Ishikawa (cell line): Measurements from ENCODE around the gene CIC.

Experiments
- CEBPB ChIP-seq: IDR thresholded peaks from 2 replicates; pipeline ENCODE4 v1.6.1; 2012
- CREB1 ChIP-seq: IDR thresholded peaks from 2 replicates; pipeline ENCODE4 v1.6.1; 2012; ENCODE audit warnings: low read depth
- EGR1 ChIP-seq: IDR thresholded peaks from 2 replicates; pipeline ENCODE4 v1.6.1; 2012
- EP300 ChIP-seq: IDR thresholded peaks from 2 replicates; pipeline ENCODE4 v1.6.1; 2012; ENCODE audit warnings: borderline replicate concordance
- FOXM1 ChIP-seq: IDR thresholded peaks from 2 replicates; pipeline ENCODE4 v1.6.1; 2012; ENCODE audit warnings: low read depth, borderline replicate concordance
- NFIC ChIP-seq: IDR thresholded peaks from 2 replicates; pipeline ENCODE4 v1.6.1; 2012
- RAD21 ChIP-seq: IDR thresholded peaks from 2 replicates; pipeline ENCODE4 v1.6.1; 2012; ENCODE audit warnings: low read depth
- TAF1 ChIP-seq: IDR thresholded peaks from 2 replicates; pipeline ENCODE4 v1.6.1; 2012; ENCODE audit warnings: low read depth, mild to moderate bottlenecking
- TEAD4 ChIP-seq: IDR thresholded peaks from 2 replicates; pipeline ENCODE4 v1.6.1; 2012
- ZBTB7A ChIP-seq: IDR thresholded peaks from 2 replicates; pipeline ENCODE4 v1.6.1; 2012; ENCODE audit warnings: low read depth
- TF ChIP-seq, protein P1 (sequence below): IDR thresholded peaks from 2 replicates; pipeline ENCODE4 v1.6.1; 2012
- TF ChIP-seq, protein P2 (sequence below): IDR thresholded peaks from 2 replicates; pipeline ENCODE4 v1.6.1; 2012
- TF ChIP-seq, protein P3 (sequence below): IDR thresholded peaks from 2 replicates; pipeline ENCODE4 v1.6.1; 2012; ENCODE audit warnings: low read depth, mild to moderate bottlenecking

DNA sequence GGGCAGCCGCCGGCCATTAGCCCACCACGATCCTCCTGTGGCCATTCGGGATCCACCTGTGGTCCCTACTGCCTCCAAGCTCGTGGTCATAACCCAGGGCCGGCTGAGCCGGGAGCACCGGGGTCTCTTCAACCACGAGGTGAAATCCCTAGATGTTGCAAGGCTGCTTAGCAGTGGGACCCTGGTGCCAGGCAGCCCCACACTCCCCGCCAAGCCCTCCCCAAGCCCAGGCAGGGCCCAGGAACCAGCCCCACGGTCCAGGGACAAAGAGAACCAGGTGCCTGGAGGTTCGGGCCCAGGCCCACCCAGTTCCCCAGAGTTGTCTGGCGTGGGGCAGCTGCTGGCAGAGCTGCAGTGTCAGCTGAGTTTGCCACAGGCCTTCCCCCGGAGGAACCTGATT lies 40.6 kb downstream of the CIC start:
- TF ChIP-seq, protein P1, sequence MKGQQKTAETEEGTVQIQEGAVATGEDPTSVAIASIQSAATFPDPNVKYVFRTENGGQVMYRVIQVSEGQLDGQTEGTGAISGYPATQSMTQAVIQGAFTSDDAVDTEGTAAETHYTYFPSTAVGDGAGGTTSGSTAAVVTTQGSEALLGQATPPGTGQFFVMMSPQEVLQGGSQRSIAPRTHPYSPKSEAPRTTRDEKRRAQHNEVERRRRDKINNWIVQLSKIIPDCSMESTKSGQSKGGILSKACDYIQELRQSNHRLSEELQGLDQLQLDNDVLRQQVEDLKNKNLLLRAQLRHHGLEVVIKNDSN = no peak
- TF ChIP-seq EGR1 (no peak), TEAD4 (no peak), EP300 (no peak), TAF1 (no peak), RAD21 (no peak), CEBPB (no peak), CREB1 (no peak), ZBTB7A (no peak), FOXM1 (no peak), NFIC (no peak)
- TF ChIP-seq, protein P2, sequence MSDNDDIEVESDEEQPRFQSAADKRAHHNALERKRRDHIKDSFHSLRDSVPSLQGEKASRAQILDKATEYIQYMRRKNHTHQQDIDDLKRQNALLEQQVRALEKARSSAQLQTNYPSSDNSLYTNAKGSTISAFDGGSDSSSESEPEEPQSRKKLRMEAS = no peak
- TF ChIP-seq, protein P3, sequence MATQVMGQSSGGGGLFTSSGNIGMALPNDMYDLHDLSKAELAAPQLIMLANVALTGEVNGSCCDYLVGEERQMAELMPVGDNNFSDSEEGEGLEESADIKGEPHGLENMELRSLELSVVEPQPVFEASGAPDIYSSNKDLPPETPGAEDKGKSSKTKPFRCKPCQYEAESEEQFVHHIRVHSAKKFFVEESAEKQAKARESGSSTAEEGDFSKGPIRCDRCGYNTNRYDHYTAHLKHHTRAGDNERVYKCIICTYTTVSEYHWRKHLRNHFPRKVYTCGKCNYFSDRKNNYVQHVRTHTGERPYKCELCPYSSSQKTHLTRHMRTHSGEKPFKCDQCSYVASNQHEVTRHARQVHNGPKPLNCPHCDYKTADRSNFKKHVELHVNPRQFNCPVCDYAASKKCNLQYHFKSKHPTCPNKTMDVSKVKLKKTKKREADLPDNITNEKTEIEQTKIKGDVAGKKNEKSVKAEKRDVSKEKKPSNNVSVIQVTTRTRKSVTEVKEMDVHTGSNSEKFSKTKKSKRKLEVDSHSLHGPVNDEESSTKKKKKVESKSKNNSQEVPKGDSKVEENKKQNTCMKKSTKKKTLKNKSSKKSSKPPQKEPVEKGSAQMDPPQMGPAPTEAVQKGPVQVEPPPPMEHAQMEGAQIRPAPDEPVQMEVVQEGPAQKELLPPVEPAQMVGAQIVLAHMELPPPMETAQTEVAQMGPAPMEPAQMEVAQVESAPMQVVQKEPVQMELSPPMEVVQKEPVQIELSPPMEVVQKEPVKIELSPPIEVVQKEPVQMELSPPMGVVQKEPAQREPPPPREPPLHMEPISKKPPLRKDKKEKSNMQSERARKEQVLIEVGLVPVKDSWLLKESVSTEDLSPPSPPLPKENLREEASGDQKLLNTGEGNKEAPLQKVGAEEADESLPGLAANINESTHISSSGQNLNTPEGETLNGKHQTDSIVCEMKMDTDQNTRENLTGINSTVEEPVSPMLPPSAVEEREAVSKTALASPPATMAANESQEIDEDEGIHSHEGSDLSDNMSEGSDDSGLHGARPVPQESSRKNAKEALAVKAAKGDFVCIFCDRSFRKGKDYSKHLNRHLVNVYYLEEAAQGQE = no peak
